Chondrocyte (in vitro differentiated cells): ENCODE measurements around the gene TMEM135. TPM values are rescaled to one million over a fixed set of nuclear protein-coding genes. Genes with fewer than 3 reads are reported as not detected.

Experiments used
- DNase-seq: peaks from one replicate; pipeline ENCODE4 v3.0.0; 2021; ENCODE audit warnings: mixed read lengths, low spot score
- H3K27ac Mint-ChIP-seq: one replicate; pipeline ENCODE4 v1.8.0; 2021; ENCODE audit warnings: mild to moderate bottlenecking, moderate library complexity, mixed read lengths; ENCODE audit not compliant: unreplicated experiment
- H3K27me3 Mint-ChIP-seq: 2 replicates; pipeline ENCODE4 v1.8.0; 2021; ENCODE audit warnings: low read depth, mixed read lengths
- H3K36me3 Mint-ChIP-seq: 2 replicates; pipeline ENCODE4 v1.8.0; 2021; ENCODE audit warnings: low read depth, mixed read lengths
- H3K4me1 Mint-ChIP-seq: 2 replicates; pipeline ENCODE4 v1.8.0; 2021; ENCODE audit warnings: low read depth, mild to moderate bottlenecking, mixed read lengths
- H3K4me3 Mint-ChIP-seq: one replicate; pipeline ENCODE4 v1.8.0; 2021; ENCODE audit warnings: mild to moderate bottlenecking, moderate library complexity, mixed read lengths; ENCODE audit not compliant: unreplicated experiment
- H3K9me3 Mint-ChIP-seq: 2 replicates; pipeline ENCODE4 v1.8.0; 2021; ENCODE audit warnings: low read depth, mixed read lengths
- CTCF ChIP-seq: fragments of 200-600 bp; sonication (generic); IDR thresholded peaks from 2 replicates; pipeline ENCODE4 v1.5.0; 2021; ENCODE audit warnings: antibody characterized with exemption, mild to moderate bottlenecking, moderate library complexity
- total RNA-seq: library from RNA; stranded (reverse); gene quantifications from 3 replicates; pipeline ENCODE4 v1.2.1, GENCODE V29; 2021

TMEM135 gene
- total RNA-seq, 1 donor from 2014 or later, result 13.3 TPM

GRCh38 chr11:87372065-87372464, 334.3 kb downstream of the TMEM135 start:
- no peaks in the 10 kb centered on the region for H3K4me1 Mint-ChIP-seq

More at GRCh38 chr11:87372065-87372464, 334.3 kb downstream of the TMEM135 start:
- Mint-ChIP-seq H3K9me3 (peaks cover 1% of the 10 kb centered on the region), H3K27me3 (peaks cover 36% of the 10 kb centered on the region), H3K4me3 (no peak overlapping the region), H3K36me3 (peaks cover 3% of the 10 kb centered on the region), H3K27ac (no peak overlapping the region)
- TF ChIP-seq CTCF, result no peak
- no peak for DNase-seq

Other genes starting within 250 kb of the TMEM135 start
- gene PRSS23, start 237.4 kb upstream of the TMEM135 start, total RNA-seq, result 464 to 742 TPM (median 737 TPM) in 3 replicates
- gene FZD4, start 82.5 kb upstream of the TMEM135 start, total RNA-seq, result 6.5 to 11.9 TPM (median 6.6 TPM) in 3 replicates